PC-9 (cell line): ENCODE data around the gene ZDHHC7.

Experiments
- CTCF ChIP-seq: fragments of 200-600 bp; sonication (generic); conservative IDR thresholded peaks from 2 replicates; pipeline ENCODE4 v1.6.1; 2017; ENCODE audit warnings: mixed run types, antibody characterized with exemption, mild to moderate bottlenecking, moderate library complexity
- EZH2 ChIP-seq: fragments of 200-600 bp; sonication (generic); IDR thresholded peaks from 2 replicates; pipeline ENCODE4 v1.8.0; 2017; ENCODE audit warnings: antibody characterized with exemption, low read depth

GRCh38 chr16:85018529-85019236 lies 7.3 kb upstream of the ZDHHC7 start:
- TF ChIP-seq EZH2 (no peak), CTCF (no peak)
